Caco-2 (cell line): ENCODE results near the gene SEC16A. TPM values are rescaled to one million over a fixed set of nuclear protein-coding genes. Genes with fewer than 3 reads are reported as not detected.

Experiments used
- BruUV-seq: library from RNA; stranded (reverse); fragments of 400-500 nt; replicated peaks from 2 replicates; lab custom pipeline; 2021; lab: Mats Ljungman, UMichigan
- CTCF ChIA-PET: fragments of 300-600 bp; sonication (Branson Sonifier 250); formaldehyde crosslinking; loops from one replicate; lab custom pipeline; 2022; ENCODE audit warnings: antibody characterized with exemption; lab: Charles Lee
- POLR2A ChIA-PET: fragments of 300-600 bp; sonication (Branson Sonifier 250); formaldehyde crosslinking; loops from one replicate; lab custom pipeline; 2022; ENCODE audit warnings: antibody characterized with exemption; lab: Charles Lee
- DNase-seq, 2 experiments: peaks; one replicate each; pipeline versions ENCODE4 v3.0.0 to v3.0.0-alpha.2; 2020 to 2022
- H3K27me3 ChIP-seq: replicated peaks from 2 replicates; pipeline ENCODE4 v1.6.0; 2011; ENCODE audit warnings: low read length; ENCODE audit not compliant: control insufficient read depth, insufficient read depth
- H3K36me3 ChIP-seq: 2 replicates; pipeline ENCODE4 v1.5.1; 2011; ENCODE audit warnings: low read length; ENCODE audit not compliant: control insufficient read depth, insufficient read depth
- H3K4me1 ChIP-seq: fragments of 250-450 bp; sonication (Bioruptor Pico); 2 replicates; pipeline ENCODE4 v1.5.1; 2020; ENCODE audit warnings: mild to moderate bottlenecking
- H3K4me3 ChIP-seq: 2 replicates; pipeline ENCODE4 v1.5.1; 2011; ENCODE audit warnings: low read depth, mild to moderate bottlenecking, control low read depth, low read length
- H3K9me3 ChIP-seq: fragments of 250-450 bp; sonication (Bioruptor Pico); 2 replicates; pipeline ENCODE4 v1.5.1; 2020; ENCODE audit warnings: mild to moderate bottlenecking, moderate library complexity
- H3K27ac Mint-ChIP-seq: one replicate; pipeline ENCODE4 v1.8.0; 2022; ENCODE audit warnings: mixed read lengths; ENCODE audit not compliant: unreplicated experiment
- H3K27me3 Mint-ChIP-seq: one replicate; pipeline ENCODE4 v1.8.0; 2022; ENCODE audit warnings: mixed read lengths; ENCODE audit not compliant: insufficient read depth, unreplicated experiment
- H3K36me3 Mint-ChIP-seq: one replicate; pipeline ENCODE4 v1.8.0; 2022; ENCODE audit warnings: mild to moderate bottlenecking, mixed read lengths; ENCODE audit not compliant: insufficient read depth, unreplicated experiment
- H3K4me1 Mint-ChIP-seq: one replicate; pipeline ENCODE4 v1.8.0; 2022; ENCODE audit warnings: low read depth, mixed read lengths; ENCODE audit not compliant: unreplicated experiment
- H3K4me3 Mint-ChIP-seq: one replicate; pipeline ENCODE4 v1.8.0; 2022; ENCODE audit warnings: mild to moderate bottlenecking, moderate library complexity, mixed read lengths; ENCODE audit not compliant: unreplicated experiment
- H3K9me3 Mint-ChIP-seq: one replicate; pipeline ENCODE4 v1.8.0; 2022; ENCODE audit warnings: mixed read lengths; ENCODE audit not compliant: unreplicated experiment
- intact Hi-C: fragments of 100-400 bp; cut with micrococcal nuclease; formaldehyde crosslinking; loops from one replicate; pipeline ENCODE4 v1.10.0; 2022; ENCODE audit not compliant: unreplicated experiment
- total RNA-seq: library from RNA; stranded (reverse); gene quantifications from 2 replicates; pipeline ENCODE4 v1.2.3, GENCODE V29; 2022
- TF ChIP-seq, protein P1 (sequence below), 2 experiments: fragments of 200-600 bp in 1 of 2; IDR thresholded peaks; 1 replicate in 1 of 2; 2 replicates in 1 of 2; pipeline versions ENCODE4 v1.5.1 to v1.8.0; 2011 to 2022; ENCODE audit warnings: antibody characterized with exemption in 1 of 2, control low read depth in 1 of 2, inconsistent platforms in 1 of 2, low read depth in 1 of 2, low read length in 1 of 2, mild to moderate bottlenecking in 1 of 2, moderate library complexity in 1 of 2; ENCODE audit not compliant: insufficient read depth in 1 of 2, severe bottlenecking in 1 of 2, unreplicated experiment in 1 of 2

Gene SEC16A
- total RNA-seq, 1 experiment from 2014 or later = 76.4 TPM

DNA sequence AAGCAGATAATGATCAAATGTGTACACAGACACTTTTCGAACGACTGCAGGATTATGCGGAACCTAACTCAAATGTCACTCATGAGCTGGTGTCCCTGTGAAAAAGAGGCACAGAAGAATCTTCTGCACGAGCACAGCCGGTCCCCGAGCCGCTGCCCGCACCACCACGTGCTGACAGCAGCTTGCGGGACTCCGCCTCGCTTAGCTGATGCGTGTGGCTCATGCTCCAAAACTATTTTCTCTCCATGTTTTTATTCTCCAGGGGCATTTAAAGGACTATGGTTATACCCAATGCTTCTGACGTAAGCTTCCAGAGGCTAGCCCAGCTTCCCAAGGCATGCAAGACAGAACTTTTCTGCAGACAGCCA, 9.5 kb downstream of the SEC16A start:
- H3K4me3 ChIP-seq = no peak overlapping the region
- no peaks in the 10 kb centered on the region for H3K9me3 ChIP-seq
- no peaks in the 10 kb centered on the region for H3K27me3 Mint-ChIP-seq
- no peaks in the 10 kb centered on the region for H3K9me3 Mint-ChIP-seq
- ChIA-PET POLR2A (no interaction called here), CTCF (no interaction called here)
- H3K4me1 ChIP-seq = no peaks in the 10 kb centered on the region
- DNase-seq = no peak
- H3K36me3 Mint-ChIP-seq = peaks cover 93% of the 10 kb centered on the region
- no TSS peak for BruUV-seq
- intact Hi-C loops = no loop called here
- H3K27ac Mint-ChIP-seq = no peak overlapping the region
- H3K27me3 ChIP-seq = no peaks in the 10 kb centered on the region
- peaks cover 8% of the 10 kb centered on the region for H3K36me3 ChIP-seq
- H3K4me1 Mint-ChIP-seq = no peaks in the 10 kb centered on the region
- TF ChIP-seq, protein P1, sequence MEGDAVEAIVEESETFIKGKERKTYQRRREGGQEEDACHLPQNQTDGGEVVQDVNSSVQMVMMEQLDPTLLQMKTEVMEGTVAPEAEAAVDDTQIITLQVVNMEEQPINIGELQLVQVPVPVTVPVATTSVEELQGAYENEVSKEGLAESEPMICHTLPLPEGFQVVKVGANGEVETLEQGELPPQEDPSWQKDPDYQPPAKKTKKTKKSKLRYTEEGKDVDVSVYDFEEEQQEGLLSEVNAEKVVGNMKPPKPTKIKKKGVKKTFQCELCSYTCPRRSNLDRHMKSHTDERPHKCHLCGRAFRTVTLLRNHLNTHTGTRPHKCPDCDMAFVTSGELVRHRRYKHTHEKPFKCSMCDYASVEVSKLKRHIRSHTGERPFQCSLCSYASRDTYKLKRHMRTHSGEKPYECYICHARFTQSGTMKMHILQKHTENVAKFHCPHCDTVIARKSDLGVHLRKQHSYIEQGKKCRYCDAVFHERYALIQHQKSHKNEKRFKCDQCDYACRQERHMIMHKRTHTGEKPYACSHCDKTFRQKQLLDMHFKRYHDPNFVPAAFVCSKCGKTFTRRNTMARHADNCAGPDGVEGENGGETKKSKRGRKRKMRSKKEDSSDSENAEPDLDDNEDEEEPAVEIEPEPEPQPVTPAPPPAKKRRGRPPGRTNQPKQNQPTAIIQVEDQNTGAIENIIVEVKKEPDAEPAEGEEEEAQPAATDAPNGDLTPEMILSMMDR (IDR thresholded peaks at IDR 0.05; ENCODE audit: insufficient read depth in 1 of 2, low read depth in 1 of 2, low read length in 1 of 2, severe bottlenecking in 1 of 2, unreplicated experiment in 1 of 2) = no peak
- H3K4me3 Mint-ChIP-seq = no peak overlapping the region

DNA sequence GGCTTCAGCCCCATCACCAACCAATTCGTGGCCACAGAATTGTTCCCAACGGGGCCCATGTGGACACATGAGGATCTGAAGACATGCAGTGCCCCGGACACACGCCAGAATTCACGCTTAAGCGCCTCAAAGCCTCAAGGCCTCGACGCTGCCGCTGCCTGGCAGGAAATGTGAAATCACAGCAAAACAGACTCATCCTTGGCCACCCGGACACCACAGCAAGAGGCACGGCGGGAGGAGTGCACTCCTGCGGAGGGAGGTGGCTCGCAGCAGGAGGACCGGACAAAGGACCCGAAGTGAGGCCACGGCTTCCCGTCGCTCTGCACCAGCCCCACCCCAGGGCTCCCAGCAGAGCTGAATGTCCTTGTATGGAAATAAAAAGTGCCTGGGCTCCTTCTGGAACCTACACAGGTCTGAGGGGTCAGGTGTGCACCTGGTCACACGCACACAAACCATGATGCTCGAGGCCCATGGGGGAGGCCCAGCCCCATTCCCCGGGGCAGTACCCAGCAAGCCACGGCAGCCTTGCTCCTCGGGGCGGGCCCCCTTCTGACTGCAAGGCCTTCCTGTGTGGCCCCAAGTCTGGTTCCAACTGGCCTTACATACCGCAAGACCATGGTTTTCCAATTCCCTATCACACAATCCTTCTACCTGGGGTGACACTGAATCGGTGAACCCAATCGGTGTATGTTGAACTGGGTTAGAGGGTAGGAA, 10.0 kb downstream of the SEC16A start:
- TF ChIP-seq, protein P1 (IDR thresholded peaks at IDR 0.05; ENCODE audit: insufficient read depth in 1 of 2, low read depth in 1 of 2, low read length in 1 of 2, severe bottlenecking in 1 of 2, unreplicated experiment in 1 of 2) = no peak
- intact Hi-C loops = no loop called here
- H3K27me3 ChIP-seq = no peaks in the 10 kb centered on the region
- H3K36me3 Mint-ChIP-seq = peaks cover 93% of the 10 kb centered on the region
- POLR2A ChIA-PET = no interaction called here
- H3K4me3 ChIP-seq = no peak overlapping the region
- H3K4me1 ChIP-seq = no peaks in the 10 kb centered on the region
- DNase-seq = no peak
- BruUV-seq = no TSS peak
- no peaks in the 10 kb centered on the region for H3K9me3 ChIP-seq
- CTCF ChIA-PET = no interaction called here
- H3K27ac Mint-ChIP-seq = no peak overlapping the region
- H3K4me1 Mint-ChIP-seq = no peaks in the 10 kb centered on the region
- H3K36me3 ChIP-seq = peaks cover 8% of the 10 kb centered on the region
- H3K4me3 Mint-ChIP-seq = no peak overlapping the region
- no peaks in the 10 kb centered on the region for H3K27me3 Mint-ChIP-seq
- no peaks in the 10 kb centered on the region for H3K9me3 Mint-ChIP-seq

DNA sequence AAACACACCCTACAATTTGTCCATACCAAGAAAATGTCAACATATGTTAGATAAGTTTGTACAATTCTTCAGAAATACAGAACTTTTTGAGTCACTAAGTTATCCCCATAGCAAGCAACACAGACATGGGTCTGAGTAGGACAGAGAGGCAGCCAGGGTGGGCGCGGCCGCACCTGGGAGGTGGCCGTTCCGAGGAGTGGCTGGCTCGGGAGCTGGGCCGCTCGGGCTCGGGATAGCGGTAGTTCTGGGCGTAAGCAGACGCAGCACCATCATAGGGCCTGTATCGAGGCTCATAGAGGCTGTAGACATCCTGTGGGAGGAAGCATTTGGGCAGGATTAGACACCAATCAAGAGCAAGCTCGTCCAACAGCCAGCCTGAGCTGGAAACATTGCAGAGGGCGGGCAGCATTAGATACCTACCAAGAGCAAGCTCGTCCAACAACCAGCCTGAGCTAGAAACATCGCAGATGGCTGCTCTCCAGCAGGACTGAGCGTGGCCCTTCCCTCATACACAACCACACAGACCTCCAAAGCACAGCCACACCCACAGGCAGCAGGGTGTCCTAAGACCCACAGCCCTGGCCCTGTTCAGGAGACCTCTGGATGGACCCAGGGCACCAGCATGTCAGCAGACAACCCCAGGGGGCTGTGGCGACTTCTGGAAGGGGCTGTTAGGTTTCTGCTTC, 10.9 kb downstream of the SEC16A start:
- no peaks in the 10 kb centered on the region for H3K27me3 Mint-ChIP-seq
- Histone ChIP-seq H3K4me3 (no peak overlapping the region), H3K4me1 (no peaks in the 10 kb centered on the region), H3K36me3 (peaks cover 5% of the 10 kb centered on the region), H3K9me3 (no peaks in the 10 kb centered on the region), H3K27me3 (no peaks in the 10 kb centered on the region)
- TF ChIP-seq, protein P1 (IDR thresholded peaks at IDR 0.05; ENCODE audit: insufficient read depth in 1 of 2, low read depth in 1 of 2, low read length in 1 of 2, severe bottlenecking in 1 of 2, unreplicated experiment in 1 of 2) = no peak
- no peaks in the 10 kb centered on the region for H3K4me1 Mint-ChIP-seq
- ChIA-PET POLR2A (no interaction called here), CTCF (interaction anchor here (0.6 kb wide), 1 partner anchor 240 kb away, joined by 5 read pairs; the partner anchor contains the start of gene DIPK1B)
- no peaks in the 10 kb centered on the region for H3K9me3 Mint-ChIP-seq
- no TSS peak for BruUV-seq
- no peak overlapping the region for H3K4me3 Mint-ChIP-seq
- DNase-seq = no peak
- H3K36me3 Mint-ChIP-seq = peaks cover 92% of the 10 kb centered on the region
- intact Hi-C loops = no loop called here
- H3K27ac Mint-ChIP-seq = no peak overlapping the region
